PC-3 (cell line): ENCODE results near the gene WFS1. TPM values are rescaled to one million over a fixed set of nuclear protein-coding genes. Genes with fewer than 3 reads are reported as not detected.

ENCODE experiments used
- ATAC-seq: fragments of 200-7000 bp; cut with Tn5 transposase; 2 replicates; pipeline ENCODE4 v1.9.1; 2020; ENCODE audit warnings: mild to moderate bottlenecking, moderate library complexity
- BruUV-seq: library from RNA; stranded (reverse); fragments of 400-500 nt; replicated peaks from 2 replicates; lab custom pipeline; 2021; lab: Mats Ljungman, UMichigan
- CTCF ChIA-PET: fragments of 300-600 bp; sonication (Branson Sonifier 250); formaldehyde crosslinking; loops from one replicate; lab custom pipeline; 2022; ENCODE audit warnings: antibody characterized with exemption; lab: Charles Lee
- POLR2A ChIA-PET: fragments of 300-600 bp; sonication (Branson Sonifier 250); formaldehyde crosslinking; loops from one replicate; lab custom pipeline; 2022; ENCODE audit warnings: antibody characterized with exemption; ENCODE audit not compliant: unreplicated experiment; lab: Charles Lee
- DNase-seq: peaks from one replicate; pipeline ENCODE4 v3.0.0-alpha.2; 2015
- H2AFZ ChIP-seq: fragments of 300-600 bp; sonication (generic); 2 replicates; pipeline ENCODE4 v1.6.0; 2016; ENCODE audit warnings: antibody characterized with exemption, low read length
- H3F3A ChIP-seq: fragments of 300-600 bp; sonication (generic); one replicate; pipeline ENCODE4 v1.6.0; 2017; ENCODE audit warnings: antibody characterized with exemption, low read length, control low read depth, mild to moderate bottlenecking; ENCODE audit not compliant: unreplicated experiment
- H3K27ac ChIP-seq: fragments of 300-600 bp; sonication (generic); 2 replicates; pipeline ENCODE4 v1.5.1; 2016; ENCODE audit warnings: mild to moderate bottlenecking, low read length
- H3K27me3 ChIP-seq: fragments of 300-600 bp; sonication (generic); 2 replicates; pipeline ENCODE4 v1.6.1; 2016; ENCODE audit warnings: low read length, mixed read lengths
- H3K36me3 ChIP-seq: fragments of 300-600 bp; sonication (generic); 2 replicates; pipeline ENCODE4 v1.6.1; 2016; ENCODE audit warnings: low read depth, mixed run types, low read length, mixed read lengths
- H3K4me1 ChIP-seq: fragments of 300-600 bp; sonication (generic); 2 replicates; pipeline ENCODE4 v1.5.1; 2016; ENCODE audit warnings: low read length; ENCODE audit not compliant: insufficient read depth
- H3K4me2 ChIP-seq: fragments of 300-600 bp; sonication (generic); 2 replicates; pipeline ENCODE4 v1.6.0; 2016; ENCODE audit warnings: low read length
- H3K4me3 ChIP-seq: fragments of 300-600 bp; sonication (generic); 2 replicates; pipeline ENCODE4 v1.5.1; 2016; ENCODE audit warnings: mild to moderate bottlenecking, low read length, mixed read lengths
- H3K79me2 ChIP-seq: fragments of 300-600 bp; sonication (generic); 2 replicates; pipeline ENCODE4 v1.6.1; 2017; ENCODE audit warnings: low read length, mixed read lengths
- H3K9ac ChIP-seq: fragments of 300-600 bp; sonication (generic); 2 replicates; pipeline ENCODE4 v1.6.0; 2016; ENCODE audit warnings: mild to moderate bottlenecking, low read length
- H3K9me2 ChIP-seq: fragments of 300-600 bp; sonication (generic); replicated peaks from 2 replicates; pipeline ENCODE4 v1.6.1; 2016; ENCODE audit warnings: mixed run types, low read length, mixed read lengths
- H3K9me3 ChIP-seq: fragments of 300-600 bp; sonication (generic); 2 replicates; pipeline ENCODE4 v1.6.1; 2016; ENCODE audit warnings: low read length, mixed read lengths
- H4K20me1 ChIP-seq: fragments of 300-600 bp; sonication (generic); 2 replicates; pipeline ENCODE4 v1.6.1; 2016; ENCODE audit warnings: low read length, mixed read lengths
- EZH2 ChIP-seq: fragments of 300-600 bp; sonication (generic); IDR thresholded peaks from one replicate; pipeline ENCODE4 v1.6.1; 2017; ENCODE audit warnings: antibody characterized with exemption, mild to moderate bottlenecking, low read length; ENCODE audit not compliant: unreplicated experiment
- EZH2phosphoT487 ChIP-seq: fragments of 300-600 bp; sonication (generic); IDR thresholded peaks from 2 replicates; pipeline ENCODE4 v1.6.1; 2018; ENCODE audit warnings: mild to moderate bottlenecking, antibody characterized with exemption, low read length, borderline replicate concordance
- intact Hi-C: fragments of 100-400 bp; cut with micrococcal nuclease; formaldehyde crosslinking; loops from 2 replicates; pipeline ENCODE4 v1.9.0; 2023
- total RNA-seq: library from RNA; depleted of rRNA; stranded (reverse); fragments of >200 nt; gene quantifications from 2 replicates; pipeline ENCODE4 v1.2.3, GENCODE V29; 2014
- TF ChIP-seq, protein P1 (sequence below): fragments of 300-600 bp; sonication (generic); conservative IDR thresholded peaks from 2 replicates; pipeline ENCODE4 v1.5.1; 2017; ENCODE audit warnings: antibody characterized with exemption, low read depth, mild to moderate bottlenecking, low read length

Gene WFS1
- total RNA-seq, 1 experiment from 2014 or later = 35.7 TPM

DNA sequence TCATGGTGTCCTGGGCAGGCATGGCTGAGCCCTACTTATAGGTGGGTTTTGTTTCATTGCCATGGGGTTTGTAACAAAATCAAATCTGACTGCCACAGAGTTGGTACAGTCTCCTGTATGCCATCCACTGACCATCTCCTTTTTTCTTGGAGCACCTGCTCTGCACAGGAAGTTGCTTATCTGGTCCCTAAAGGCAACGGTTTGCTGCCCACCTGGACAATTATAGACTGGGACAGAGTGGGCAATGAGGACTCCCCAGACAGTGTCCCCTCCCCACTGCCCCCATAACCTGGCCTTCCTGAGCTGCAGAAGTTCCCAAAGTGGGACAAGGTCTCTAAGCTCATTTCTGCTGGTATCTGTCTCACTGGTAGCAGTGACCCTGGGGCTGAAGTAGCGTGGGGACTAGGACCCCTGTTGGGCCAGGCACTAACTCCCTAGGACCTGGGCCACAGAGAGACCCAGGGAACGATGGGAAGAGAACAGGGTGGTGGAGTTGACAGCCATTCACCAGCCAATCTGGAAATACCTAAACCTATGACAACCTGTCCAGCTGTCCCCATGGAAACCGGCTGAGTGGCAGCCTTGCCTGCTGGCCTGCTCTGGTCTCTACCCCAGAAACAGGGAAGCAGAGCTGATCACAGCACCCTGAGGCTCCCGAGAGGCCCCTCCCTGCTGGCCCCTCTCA, 64.7 kb downstream of the WFS1 start:
- Histone ChIP-seq H3K9ac (no peak overlapping the region), H3K79me2 (no peaks in the 10 kb centered on the region), H2AFZ (no peak overlapping the region), H3F3A (no peaks in the 10 kb centered on the region), H3K4me2 (no peak overlapping the region), H3K36me3 (no peaks in the 10 kb centered on the region), H3K27ac (no peak overlapping the region), H3K9me3 (no peaks in the 10 kb centered on the region), H3K4me1 (no peaks in the 10 kb centered on the region), H3K27me3 (no peaks in the 10 kb centered on the region), H3K9me2 (no peaks in the 10 kb centered on the region), H3K4me3 (no peak overlapping the region), H4K20me1 (no peaks in the 10 kb centered on the region)
- ATAC-seq (no peak), DNase-seq (no peak)
- intact Hi-C loops = no loop called here
- ChIA-PET POLR2A (no interaction called here), CTCF (no interaction called here)
- TF ChIP-seq, protein P1, sequence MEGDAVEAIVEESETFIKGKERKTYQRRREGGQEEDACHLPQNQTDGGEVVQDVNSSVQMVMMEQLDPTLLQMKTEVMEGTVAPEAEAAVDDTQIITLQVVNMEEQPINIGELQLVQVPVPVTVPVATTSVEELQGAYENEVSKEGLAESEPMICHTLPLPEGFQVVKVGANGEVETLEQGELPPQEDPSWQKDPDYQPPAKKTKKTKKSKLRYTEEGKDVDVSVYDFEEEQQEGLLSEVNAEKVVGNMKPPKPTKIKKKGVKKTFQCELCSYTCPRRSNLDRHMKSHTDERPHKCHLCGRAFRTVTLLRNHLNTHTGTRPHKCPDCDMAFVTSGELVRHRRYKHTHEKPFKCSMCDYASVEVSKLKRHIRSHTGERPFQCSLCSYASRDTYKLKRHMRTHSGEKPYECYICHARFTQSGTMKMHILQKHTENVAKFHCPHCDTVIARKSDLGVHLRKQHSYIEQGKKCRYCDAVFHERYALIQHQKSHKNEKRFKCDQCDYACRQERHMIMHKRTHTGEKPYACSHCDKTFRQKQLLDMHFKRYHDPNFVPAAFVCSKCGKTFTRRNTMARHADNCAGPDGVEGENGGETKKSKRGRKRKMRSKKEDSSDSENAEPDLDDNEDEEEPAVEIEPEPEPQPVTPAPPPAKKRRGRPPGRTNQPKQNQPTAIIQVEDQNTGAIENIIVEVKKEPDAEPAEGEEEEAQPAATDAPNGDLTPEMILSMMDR = peak; percentile 10; the same call in 1 of the 2 replicates
- TF ChIP-seq EZH2phosphoT487 = no peak
- no TSS peak for BruUV-seq

DNA sequence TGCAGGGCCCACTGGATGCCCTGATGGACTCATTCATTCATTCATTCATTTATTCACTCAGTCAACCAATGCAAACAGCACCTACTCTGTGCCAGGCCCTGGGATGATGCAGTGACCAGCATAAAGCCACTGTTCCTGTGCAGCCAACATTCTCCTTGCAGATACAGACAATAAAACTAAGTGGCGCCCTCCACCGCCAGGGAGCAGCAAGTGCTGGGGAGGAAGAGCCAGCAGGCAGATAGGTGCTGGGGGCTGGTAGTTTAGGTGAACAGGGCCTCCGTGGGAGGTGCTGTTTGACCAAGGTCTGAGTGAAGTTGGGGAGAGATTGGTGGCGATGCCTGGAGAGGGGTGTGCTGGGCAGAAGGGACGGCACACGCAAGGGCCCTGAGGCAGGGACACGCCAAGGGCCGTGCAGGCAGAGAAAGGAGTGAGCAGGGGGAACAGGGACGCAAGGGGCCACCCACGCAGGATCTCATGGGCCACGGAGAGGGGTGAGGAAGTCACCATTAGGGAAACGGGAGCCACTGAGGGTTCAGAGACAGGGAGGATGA, 65.5 kb downstream of the WFS1 start:
- H3K4me2 ChIP-seq = no peak overlapping the region
- intact Hi-C loops = no loop called here
- H3K79me2 ChIP-seq = no peaks in the 10 kb centered on the region
- no peak overlapping the region for H3K27ac ChIP-seq
- no TSS peak for BruUV-seq
- no peaks in the 10 kb centered on the region for H3K36me3 ChIP-seq
- POLR2A ChIA-PET = no interaction called here
- H3K9me3 ChIP-seq = no peaks in the 10 kb centered on the region
- H3K9me2 ChIP-seq = no peaks in the 10 kb centered on the region
- no peaks in the 10 kb centered on the region for H3K27me3 ChIP-seq
- H4K20me1 ChIP-seq = no peaks in the 10 kb centered on the region
- no peak overlapping the region for H2AFZ ChIP-seq
- no peak overlapping the region for H3K9ac ChIP-seq
- DNase-seq = no peak
- TF ChIP-seq, protein P1 = no peak
- no peak for TF ChIP-seq EZH2
- no peak for TF ChIP-seq EZH2phosphoT487
- no peaks in the 10 kb centered on the region for H3K4me1 ChIP-seq
- no peak overlapping the region for H3K4me3 ChIP-seq
- no peak for ATAC-seq
- CTCF ChIA-PET = no interaction called here
- H3F3A ChIP-seq = no peaks in the 10 kb centered on the region

DNA sequence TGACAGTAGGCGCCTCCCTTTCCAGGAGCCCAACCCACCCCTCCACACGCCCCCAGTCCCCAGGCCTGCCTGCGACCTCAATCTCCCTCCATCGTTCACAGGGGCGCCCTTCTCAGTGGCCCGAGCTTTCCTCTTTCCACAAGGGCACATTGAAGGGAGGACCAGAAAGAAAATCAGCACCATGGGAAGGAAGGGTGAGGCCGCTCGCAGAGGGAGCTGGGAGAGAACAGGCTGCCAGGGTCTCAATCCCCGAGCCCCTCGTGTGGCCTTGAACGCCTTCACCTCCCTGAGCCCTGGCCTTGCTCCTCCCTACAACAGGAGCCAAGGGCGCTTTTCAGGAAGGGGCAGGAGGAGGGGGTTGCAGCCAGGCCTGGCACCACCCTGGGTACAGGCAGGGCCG, 66.5 kb downstream of the WFS1 start:
- Histone ChIP-seq H3K9me3 (no peaks in the 10 kb centered on the region), H3K36me3 (no peaks in the 10 kb centered on the region), H3K79me2 (no peaks in the 10 kb centered on the region), H3K4me1 (no peaks in the 10 kb centered on the region), H3F3A (no peaks in the 10 kb centered on the region), H3K4me2 (no peak overlapping the region), H3K4me3 (no peak overlapping the region), H4K20me1 (no peaks in the 10 kb centered on the region), H3K27me3 (no peaks in the 10 kb centered on the region), H3K27ac (no peak overlapping the region), H3K9ac (no peak overlapping the region), H3K9me2 (no peaks in the 10 kb centered on the region), H2AFZ (no peak overlapping the region)
- DNase-seq = no peak
- POLR2A ChIA-PET = no interaction called here
- ATAC-seq = no peak
- CTCF ChIA-PET = no interaction called here
- BruUV-seq = no TSS peak
- intact Hi-C loops = no loop called here
- TF ChIP-seq EZH2 (no peak), EZH2phosphoT487 (no peak)
- TF ChIP-seq, protein P1 = no peak
